GM12864 (cell line): Measurements from ENCODE around the gene ARHGEF38.

Source experiments
- DNase-seq: peaks from one replicate; pipeline ENCODE4 v3.0.0-alpha.2; 2011; ENCODE audit warnings: low read depth
- H3K4me3 ChIP-seq: 2 replicates; pipeline ENCODE4 v1.5.1; 2011; ENCODE audit warnings: mild to moderate bottlenecking, low read depth, low read length, control low read depth
- CTCF ChIP-seq: IDR thresholded peaks from 2 replicates; pipeline ENCODE4 v1.5.1; 2011; ENCODE audit warnings: low read depth, mild to moderate bottlenecking, moderate library complexity, low read length, control low read depth, inconsistent platforms; ENCODE audit errors: missing control alignments

ARHGEF38 gene

GRCh38 chr4:105659190-105659589 is 106.8 kb downstream of the ARHGEF38 start:
- no peak for DNase-seq
- TF ChIP-seq CTCF: no peak
- no peak overlapping the region for H3K4me3 ChIP-seq

DNA sequence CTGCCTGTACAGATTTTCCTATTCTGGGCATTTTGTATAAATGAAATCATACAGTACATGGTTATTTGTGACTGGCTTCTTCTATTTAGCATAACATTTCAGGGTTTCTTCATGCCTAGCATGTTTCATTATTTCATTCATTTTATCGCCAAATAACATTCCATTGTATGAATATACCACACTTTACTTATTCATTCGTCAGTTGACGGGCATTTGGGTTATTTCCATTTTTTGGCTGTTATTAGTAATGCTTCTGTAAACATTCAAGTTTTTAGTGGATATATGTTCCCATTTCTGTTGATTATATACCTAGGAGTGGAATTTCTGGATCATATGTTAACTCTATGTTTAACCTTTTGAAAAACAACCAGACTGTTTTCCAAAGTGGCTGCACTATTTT is 108.6 kb downstream of the ARHGEF38 start:
- TF ChIP-seq CTCF: no peak
- H3K4me3 ChIP-seq: no peak overlapping the region
- no peak for DNase-seq

DNA sequence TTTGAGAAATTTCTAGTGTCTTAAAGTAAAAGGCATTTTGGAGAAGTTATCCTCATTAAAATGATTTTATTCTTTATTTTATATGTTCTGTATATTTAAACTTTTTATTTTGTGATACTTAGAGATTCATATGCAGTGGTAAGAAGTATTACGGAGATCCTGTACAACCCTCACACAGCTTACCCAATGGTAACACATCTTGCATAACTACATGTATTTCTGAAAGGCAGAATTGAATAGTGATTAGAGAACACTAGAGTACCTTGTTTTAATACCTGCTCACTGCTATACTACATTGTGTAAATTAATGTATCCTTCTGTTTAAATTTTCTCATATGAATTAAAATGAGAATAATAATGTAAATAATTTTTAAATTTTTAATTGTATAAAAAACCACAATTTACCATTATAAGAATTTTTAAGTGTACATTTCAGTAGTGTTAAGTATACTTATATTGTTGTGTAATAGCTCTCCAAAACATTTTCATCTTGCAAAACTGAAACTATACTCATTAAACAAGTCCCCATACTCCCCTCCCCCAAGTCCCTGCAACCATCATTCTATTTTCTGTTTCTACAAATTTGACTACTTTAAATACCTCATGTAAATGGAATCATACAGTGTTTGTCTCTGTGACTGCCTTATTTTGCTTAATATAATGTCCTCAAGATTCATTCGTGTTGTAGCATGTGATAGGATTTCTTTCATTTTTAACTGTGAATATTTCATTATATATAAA is 110.7 kb downstream of the ARHGEF38 start:
- no peak for TF ChIP-seq CTCF
- H3K4me3 ChIP-seq: no peak overlapping the region
- DNase-seq: no peak

DNA sequence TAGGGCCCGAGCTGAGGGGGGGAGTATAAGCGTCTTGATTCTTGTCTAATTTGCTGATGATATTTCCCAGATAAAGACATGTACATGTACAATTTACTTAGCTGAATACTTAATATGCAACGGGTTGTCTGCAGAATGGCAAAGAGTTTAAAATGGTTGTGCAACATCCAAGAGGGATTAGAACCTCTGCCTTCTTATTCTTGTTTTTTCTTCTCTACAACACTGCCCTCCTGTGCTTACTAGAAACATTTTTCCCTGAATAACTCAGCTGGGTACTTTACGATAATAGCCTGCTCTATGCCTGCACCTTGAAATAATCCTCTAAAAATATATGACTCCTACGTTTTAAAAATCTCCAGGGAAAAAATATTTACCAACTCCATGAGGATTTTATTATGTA is 114.3 kb downstream of the ARHGEF38 start:
- peak; percentile 12 for TF ChIP-seq CTCF
- H3K4me3 ChIP-seq: no peak overlapping the region
- DNase-seq: no peak

DNA sequence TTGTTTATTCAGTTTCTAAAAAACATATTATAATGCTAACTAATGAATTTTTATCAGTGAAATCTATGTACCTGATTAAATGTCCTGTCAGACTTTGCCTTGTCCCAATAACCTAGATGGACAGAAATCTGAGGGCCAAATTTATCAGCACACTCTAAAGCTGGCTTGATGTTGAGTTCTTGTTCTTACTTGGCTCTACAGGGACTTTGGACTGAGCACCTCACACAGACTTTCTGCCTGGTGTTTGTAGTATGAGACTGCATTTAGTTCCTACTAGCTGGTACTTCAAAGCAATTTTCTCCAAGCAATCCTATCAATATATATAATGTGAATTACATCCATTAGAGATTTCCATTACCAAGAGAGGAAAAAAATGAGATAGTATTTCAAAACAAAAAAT is 118.3 kb downstream of the ARHGEF38 start:
- no peak for DNase-seq
- TF ChIP-seq CTCF: no peak
- H3K4me3 ChIP-seq: no peak overlapping the region

DNA sequence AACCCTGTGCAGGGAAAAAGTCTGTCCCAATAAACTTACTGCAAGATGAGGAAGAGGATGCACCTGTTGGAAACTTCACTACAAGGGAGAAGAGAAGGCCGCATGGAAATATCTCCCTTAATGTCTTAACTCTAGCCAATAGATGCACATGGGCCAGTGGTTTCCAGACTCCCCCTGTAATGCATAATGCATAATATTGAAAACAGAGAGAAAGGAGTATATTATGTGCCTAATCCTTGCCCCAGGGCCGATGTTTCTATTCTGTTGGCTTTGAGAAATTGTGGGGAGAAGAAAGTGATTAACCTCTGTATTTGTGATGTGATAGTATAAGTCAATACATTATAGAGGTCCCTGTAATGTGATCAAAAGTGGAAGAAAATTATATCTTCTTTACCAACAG is 118.9 kb downstream of the ARHGEF38 start:
- no peak overlapping the region for H3K4me3 ChIP-seq
- no peak for TF ChIP-seq CTCF
- no peak for DNase-seq

GRCh38 chr4:105674011-105674410 is 121.6 kb downstream of the ARHGEF38 start:
- TF ChIP-seq CTCF: no peak
- no peak for DNase-seq
- H3K4me3 ChIP-seq: no peak overlapping the region
